GM12801 (cell line): ENCODE data around the gene MDM2.

Source experiments
- CTCF ChIP-seq: IDR thresholded peaks from one replicate; pipeline ENCODE4 v1.5.1; 2011; ENCODE audit warnings: control low read depth; ENCODE audit not compliant: insufficient read length; ENCODE audit errors: extremely low read depth

Gene MDM2

GRCh38 chr12:68824597-68825250 is 16.7 kb downstream of the MDM2 start:
- no peak for TF ChIP-seq CTCF

GRCh38 chr12:68825569-68826217 is 17.7 kb downstream of the MDM2 start:
- TF ChIP-seq CTCF: no peak

- TF ChIP-seq CTCF: no peak
Measured at GRCh38 chr12:68827895-68828671, 20.1 kb downstream of the MDM2 start.

- no peak for TF ChIP-seq CTCF
Measured at GRCh38 chr12:68828672-68829068, 20.7 kb downstream of the MDM2 start.

- no peak for TF ChIP-seq CTCF
Measured at GRCh38 chr12:68831272-68831671, 23.3 kb downstream of the MDM2 start.

- TF ChIP-seq CTCF: no peak
Measured at GRCh38 chr12:68831751-68832503, 23.9 kb downstream of the MDM2 start.

GRCh38 chr12:68832504-68832867 is 24.5 kb downstream of the MDM2 start:
- TF ChIP-seq CTCF: no peak
